ENCODE results near the gene TMEM9.
"Not testable (repeated sequence)": the region's sequence is repeated elsewhere in the genome, so short reads cannot be mapped to it uniquely, and the experiment has no call there.

Gene TMEM9

DNA sequence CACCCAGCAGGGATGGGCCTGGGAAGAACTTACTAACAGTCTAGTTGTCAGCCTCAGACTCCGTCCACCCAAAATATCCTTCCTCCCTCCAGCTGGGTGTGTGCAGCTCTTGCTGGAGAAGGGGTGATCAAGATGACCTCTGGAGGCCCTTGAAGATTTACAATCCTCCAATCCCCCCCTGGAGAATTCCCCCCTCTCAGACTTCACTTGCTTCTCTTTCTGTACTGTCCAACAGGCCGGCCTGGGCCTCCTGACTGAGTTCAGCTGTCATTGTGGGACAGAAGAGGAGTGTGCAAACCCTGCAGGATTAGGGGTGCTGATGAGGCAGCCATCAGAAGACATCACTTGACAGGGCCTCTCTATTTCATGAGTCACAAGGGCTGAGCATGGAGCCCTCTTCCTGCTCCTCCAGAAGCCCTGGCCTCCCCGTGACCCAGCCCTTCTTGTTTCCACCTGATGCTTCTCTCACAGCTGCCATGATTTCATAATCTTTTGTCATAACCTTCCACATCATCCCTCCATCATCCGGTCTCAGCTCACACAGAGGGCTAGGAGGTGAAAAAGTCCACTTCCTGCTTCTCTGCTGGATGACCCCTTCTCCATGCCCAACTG lies 18.8 kb upstream of the TMEM9 start:
- DNase-seq, result no peak

- no peak for DNase-seq
Observed at GRCh38 chr1:201172326-201172725, 18.1 kb upstream of the TMEM9 start.

DNA sequence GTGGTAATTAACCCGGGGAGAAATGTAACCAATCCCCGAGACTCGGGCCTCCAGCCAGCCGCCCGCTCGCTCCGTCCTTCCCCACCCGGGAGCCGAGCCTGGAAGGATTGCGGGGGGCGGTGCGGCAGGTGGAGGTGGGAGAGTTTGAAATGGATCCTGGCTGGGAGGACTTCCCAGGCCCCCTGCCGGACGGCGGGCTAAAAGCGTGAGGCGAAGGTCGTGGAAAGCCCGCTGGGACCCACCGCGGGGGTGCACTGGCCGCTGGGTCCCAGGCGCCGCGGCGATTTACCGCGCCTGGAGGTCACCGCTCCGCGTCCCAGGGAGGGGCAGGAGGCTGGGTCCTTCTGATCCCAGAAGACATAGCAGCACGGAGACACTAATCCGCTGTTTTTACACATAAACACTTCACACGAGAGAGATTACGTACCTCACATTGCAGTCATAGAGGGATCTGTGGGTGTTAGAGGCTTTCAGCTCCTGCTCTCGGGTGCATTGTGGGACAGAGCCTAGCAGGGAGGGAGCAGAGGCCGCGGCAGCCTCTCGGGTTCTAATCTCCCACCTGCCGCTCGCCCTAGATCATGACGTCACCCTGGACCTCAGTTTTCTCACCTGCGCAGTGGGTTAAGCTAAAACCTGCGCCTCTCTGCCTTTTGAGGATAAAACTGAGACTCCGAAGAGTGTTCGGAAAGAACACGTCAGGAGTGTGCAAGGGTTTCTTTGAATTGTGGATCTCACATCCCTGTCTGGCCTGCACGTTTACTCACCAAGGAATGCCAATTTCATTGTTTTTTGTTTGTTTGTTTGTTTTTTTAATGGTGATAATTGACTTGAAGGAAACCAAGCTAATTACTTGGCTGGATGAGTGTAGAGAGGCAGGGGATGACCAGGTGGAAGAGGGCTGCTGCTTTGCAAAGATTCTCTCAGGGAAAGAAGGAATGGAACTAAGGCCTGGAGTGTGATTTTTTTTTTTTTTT lies 17.1 kb upstream of the TMEM9 start:
- DNase-seq, result no peak

DNA sequence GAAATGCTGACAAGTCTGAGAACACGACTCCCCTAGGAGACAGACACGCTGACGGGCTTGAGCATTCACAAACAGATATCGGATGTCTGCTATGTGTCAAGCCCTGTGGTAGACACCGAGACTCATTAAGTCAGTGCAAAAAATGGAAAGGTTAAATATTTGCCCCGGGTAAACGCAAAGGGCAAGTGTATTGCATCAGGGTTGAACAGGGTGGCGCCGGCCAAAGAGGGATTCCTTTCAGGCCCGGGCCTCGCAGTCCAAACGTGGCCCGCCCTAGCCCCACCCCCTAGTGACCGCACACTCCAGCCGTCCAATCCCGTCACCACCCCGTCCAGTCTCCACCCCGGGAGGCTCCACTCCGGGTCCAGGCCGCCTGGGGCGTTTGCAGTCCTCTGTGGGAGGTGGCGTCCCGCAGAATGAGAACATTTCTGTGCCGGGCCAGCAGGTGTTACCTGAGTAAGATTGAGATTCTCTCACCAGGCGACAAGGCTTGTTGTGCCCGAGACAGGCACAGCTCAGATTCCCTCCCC lies 16.3 kb upstream of the TMEM9 start:
- no peak for DNase-seq

DNA sequence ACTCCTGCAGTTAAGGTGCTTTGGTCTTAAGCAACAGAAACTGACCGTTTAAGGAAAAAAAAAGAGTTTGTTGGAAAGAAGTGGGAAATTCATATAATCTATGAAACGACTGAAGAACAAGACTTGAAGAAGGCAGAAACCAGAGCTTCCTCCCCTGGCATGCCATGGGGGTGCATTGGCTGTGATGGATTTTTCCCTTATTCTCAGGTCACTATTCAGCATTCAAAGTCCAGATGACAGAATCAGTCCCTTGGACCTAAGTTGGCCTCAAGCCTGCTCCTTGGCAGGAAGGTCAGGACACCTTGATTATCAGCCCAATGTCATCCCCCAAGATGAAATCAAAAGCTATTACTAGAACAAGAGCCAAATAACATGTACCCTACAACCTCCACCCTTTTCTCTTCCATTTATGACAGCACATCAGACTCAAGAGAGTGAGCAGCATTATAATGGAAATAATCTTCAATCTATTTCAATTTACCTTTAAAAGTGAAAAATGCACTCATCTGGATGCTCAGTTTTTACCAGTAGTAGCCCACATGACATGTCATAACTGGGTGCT lies 15.8 kb upstream of the TMEM9 start:
- no peak for DNase-seq

- no peak for DNase-seq
Observed at GRCh38 chr1:201169203-201169602, 14.9 kb upstream of the TMEM9 start.

GRCh38 chr1:201167041-201167991 lies 13.0 kb upstream of the TMEM9 start:
- no peak for DNase-seq

GRCh38 chr1:201164645-201165044 lies 10.4 kb upstream of the TMEM9 start:
- no peak for DNase-seq

DNA sequence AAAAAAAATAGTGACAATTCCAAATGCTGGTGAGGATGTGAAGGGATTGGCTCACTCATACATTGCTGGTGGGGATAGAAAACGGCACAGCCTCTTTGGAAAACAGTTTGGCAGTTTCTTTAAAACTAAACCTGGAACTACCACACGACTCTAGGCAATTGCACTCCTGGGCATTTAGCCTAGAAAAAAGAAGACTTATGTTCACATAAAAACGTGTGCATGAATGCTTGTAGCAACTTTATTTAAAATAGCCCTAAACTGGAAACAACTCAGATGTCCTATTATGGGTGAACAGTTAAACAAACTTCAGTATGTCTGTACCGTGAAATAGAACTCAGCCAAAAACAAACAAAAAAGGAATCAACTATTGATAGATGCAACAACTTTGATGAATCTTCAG lies 9.4 kb upstream of the TMEM9 start:
- no peak for DNase-seq

DNA sequence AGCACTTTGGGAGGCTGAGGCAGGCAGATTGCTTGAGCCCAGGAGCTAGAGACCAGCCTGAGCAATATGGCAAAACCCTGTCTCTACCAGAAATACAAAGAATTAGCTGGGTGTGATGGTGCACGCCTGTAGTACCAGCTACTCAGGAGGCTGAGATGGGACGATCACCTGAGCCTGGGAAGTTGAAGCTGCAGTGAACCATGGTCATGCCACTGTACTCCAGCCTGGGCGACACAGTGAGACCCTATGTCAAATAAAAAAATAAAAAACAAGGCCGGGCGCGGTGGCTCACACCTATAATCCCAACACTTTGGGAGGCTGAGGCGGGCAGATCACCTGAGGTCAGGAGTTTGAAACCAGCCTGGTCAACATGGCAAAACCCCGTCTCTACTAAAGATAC lies 8.8 kb upstream of the TMEM9 start:
- DNase-seq, result not testable (repeated sequence)

DNA sequence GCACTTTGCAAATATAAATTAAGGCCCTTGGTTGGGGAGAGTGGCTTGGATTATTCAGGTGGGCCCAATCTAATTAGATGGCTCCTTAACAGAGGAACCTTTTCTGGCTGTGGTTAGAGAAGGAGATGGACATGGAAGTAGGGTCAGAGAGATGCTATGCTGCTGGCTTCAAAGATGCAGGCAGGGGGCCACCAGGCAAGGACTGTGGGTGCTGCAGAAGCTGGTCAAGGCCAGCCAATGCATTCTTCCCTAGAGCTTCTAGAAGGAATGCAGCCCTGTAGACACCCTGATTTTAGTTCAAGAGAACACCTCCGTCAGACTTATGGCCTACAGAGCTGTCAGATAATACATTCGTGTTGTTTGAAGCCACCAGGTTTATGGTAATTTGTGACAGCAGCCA lies 3.7 kb upstream of the TMEM9 start:
- no peak for DNase-seq

DNA sequence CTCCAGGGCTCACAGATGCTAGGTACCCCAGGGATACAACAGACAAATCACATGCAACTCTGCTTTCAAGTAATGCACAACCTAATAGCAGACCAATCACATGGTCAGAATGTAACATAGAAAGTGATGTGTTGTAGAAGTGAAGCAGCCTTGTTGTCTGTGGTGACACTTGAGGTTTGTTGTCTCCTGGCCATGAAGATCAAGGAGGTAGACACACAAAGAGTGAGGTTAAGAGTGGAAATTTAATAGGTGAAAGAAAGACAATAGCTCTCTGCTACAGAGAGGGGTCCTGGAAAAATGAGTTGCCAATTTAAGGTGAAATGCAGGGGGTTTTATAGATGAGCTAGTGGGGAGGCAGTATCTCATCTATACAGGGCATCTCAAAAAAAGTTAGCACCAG lies 2.5 kb upstream of the TMEM9 start:
- no peak for DNase-seq

DNA sequence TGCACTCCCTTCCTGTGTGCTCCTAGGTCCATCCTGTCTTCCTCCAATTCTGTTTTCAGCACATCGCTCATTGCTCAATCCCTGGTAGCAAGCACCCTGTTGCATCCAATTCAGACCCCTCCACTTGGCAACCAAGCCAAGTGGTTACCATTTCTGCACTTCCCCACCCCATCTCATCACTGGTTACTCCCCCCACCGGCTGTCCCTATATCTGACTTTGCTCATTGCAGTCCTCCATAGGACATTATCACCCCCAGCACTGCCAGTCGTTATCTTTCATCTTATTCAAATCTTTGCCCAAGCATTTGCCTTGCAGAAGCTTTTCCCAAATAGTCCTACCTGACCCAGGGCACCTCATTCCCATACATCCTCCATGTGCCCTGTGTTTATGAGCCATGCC lies 2.1 kb upstream of the TMEM9 start:
- no peak for DNase-seq

- no peak for DNase-seq
Observed at GRCh38 chr1:201155354-201155753, 1.1 kb upstream of the TMEM9 start.

DNA sequence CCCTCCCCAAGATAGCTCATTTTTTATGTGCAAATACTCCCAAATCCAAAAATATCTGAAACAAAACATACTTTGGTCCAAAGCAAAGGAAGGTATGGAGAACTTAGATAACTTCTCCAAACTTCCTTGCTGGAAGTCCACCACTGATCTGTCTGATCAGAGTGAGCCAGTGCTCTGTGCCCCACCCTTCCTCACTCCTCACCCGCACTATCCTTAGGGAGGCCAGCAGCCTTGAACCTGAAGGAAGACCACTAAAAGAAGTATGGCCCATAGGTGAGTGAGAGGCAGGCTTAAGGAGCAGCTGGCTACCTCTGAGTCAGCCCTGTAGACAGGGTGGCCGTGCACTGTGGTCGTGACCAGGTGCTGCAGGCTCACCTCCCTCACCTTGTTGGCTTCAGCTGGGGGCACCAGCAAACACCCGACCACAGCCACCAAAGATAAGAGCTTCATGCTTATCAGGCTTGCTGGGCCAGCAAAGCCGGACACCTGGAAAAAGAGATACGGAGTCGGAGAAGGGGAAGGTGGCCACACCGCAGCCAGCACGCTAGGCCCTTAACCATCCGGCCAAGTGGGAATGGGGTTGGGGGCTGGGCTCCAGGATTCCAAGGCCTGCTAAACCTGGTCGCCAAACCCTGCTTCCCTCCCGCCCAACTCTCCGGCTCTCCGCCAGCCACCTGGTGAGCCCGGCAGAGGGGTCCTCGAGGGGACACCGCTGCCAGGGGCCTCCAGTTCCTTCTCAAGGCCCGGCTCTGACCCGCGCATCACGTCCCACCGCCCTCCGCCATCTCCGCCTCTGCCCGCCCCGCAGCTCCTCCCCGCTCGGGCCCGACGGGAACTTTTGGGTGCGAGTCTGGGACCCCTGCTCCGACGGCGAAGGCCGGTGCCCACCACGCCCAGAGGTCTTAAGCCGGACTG lies 543 bp downstream of the TMEM9 start:
- peak; percentile 63 for DNase-seq

- no peak for DNase-seq
Observed at GRCh38 chr1:201149400-201149799, 4.9 kb downstream of the TMEM9 start.

DNA sequence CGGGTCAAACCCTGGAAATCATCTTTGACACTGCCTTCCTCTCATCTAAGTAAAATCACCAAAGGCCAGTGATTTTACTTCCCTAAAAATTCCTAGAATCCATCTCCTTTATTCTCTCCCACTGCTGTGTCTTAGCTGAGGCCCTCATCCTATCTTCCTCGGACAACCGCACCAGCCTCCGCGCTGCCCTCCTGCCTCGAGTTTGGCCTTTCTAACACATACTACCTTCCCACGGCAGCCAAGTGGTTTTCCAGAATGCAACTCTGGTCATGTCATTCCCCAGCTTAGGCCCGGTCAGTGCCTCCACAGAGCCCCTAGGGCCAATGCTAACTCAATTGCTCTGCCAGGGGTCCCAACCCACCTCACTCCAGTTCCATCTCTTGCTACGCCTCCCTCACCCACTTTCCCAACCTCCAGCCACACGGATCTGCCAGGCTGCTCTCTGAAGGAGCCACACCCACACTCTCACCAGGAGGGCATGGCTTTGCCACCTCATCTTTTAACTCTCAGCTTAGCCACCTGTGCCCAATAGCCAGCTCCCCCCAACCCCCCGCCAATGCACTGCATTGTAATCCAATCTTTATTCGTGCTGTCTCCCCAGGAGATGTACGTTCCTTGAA lies 6.8 kb downstream of the TMEM9 start:
- DNase-seq, result no peak

DNA sequence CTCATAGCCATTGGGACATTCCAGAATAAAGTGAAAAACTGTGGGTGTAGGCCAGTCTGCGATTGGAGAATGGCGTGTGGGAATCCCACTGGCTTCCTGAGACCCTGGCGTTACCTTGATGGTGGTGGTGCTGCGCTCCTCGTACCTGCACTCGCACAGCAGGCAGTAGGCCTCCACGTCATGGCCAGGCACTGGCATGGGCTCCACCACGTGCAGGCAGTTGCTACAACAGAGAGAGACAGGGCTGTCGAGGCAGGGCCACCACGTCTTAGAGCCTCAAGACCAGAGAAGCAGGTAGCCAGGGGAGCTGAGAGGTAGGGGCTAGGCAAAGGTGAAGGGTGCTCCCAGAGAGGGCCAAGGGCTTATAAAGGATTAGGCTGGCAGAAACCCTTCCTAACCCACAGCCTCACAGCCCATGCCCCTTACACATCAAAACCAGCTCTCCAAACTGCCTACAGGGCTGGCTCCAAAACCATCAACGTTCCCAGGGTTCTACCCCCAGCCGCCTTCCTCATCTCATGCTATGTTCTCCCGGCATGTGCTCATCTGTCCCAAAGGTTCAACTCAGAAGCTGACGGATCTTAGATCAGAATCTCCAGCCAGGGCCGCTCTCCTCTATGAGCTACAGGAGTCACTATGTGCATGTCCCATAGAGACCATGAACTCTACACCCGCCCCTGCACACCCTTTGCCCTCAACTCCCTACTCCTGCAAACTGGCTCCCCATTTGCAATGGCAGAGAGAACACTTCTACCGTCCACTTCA lies 7.5 kb downstream of the TMEM9 start:
- DNase-seq, result no peak

GRCh38 chr1:201145816-201146215 lies 8.5 kb downstream of the TMEM9 start:
- no peak for DNase-seq

DNA sequence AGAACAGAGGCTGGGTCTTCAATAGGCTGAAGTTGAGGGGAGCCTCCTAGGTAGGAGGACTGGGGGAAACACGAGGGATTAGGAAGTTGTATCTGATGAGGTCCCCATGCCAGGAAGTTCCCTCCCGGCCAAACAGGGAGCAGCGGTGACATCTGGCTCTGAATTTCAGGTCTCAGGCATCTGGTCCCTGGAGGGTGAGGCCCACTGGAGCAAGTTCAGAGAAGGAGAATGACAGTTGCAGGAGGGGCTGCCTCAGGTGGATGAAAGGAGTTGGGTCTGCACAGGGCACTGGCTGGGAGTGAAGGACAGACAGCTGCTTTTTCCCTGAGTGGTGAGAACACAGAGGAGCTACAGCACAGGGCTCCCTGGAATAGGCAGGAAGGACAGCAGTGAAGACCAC lies 9.1 kb downstream of the TMEM9 start:
- no peak for DNase-seq

Data from GDM1 (cell line).